Stimulated activated CD4-positive, alpha-beta T cell treated with anti-CD3 and anti-CD28 coated beads, Interleukin-15, amount 100 ng/mL, for 24 hours (primary cell): Measurements from ENCODE around the gene GABRR1.

Source experiments
- DNase-seq: peaks from one replicate; pipeline ENCODE4 v3.0.0-alpha.2; 2020

The GABRR1 gene

DNA sequence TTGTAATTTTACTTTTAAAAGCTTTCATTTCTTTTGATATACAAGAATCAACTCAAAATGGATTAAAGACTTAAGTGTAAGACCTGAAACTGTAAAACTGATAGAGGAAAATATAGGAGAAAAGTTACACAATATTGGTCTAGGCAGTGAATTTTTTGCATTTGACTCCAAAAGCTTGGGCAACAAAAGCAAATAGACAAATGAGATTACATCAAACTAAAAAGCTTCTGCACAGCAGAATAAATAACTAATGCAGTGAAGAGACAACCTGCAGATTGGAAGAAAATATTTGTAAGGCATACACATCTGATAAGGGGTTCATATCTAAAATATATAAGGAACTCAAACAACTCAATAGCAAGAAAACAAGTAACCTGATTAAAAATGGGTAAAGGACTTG lies 3.0 kb downstream of the GABRR1 start:
- no peak for DNase-seq

DNA sequence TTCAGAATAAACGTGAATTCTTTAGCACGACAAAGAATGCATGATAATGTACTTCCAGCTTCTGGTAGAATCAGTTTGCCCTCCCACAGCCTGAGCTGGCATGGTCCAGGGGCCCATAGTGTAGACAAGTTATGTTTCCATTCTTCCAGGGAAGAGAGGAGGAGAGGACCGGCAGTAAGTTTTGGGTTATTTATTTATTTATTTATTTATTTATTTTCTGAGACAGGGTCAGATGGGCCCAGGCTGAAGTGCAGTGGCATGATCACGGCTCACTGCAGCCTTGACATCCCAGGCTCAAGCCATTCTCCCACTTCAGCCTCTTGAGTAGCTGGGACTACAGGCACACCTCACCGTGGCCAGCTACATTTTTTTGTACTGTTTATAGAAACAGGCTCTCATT lies 4.7 kb downstream of the GABRR1 start:
- no peak for DNase-seq

DNA sequence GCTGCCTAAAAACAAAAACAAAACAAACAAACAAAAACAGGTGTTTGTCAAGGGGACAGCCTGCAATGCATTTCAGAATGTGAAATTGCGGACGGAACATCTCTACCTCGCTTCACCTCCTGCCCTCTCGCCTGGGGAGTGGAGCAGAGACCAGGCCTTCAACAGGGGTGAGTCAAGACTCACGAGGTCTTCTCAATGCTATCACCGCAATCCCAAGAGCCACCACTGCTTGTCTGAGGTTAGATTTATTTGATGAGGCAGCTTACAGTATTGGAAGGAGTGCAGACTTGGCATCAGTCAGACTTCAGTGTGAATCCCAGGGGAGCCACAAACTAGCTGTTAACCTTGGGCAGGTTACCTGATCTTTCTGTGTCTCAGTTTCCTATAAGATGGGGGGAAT lies 7.7 kb downstream of the GABRR1 start:
- no peak for DNase-seq

DNA sequence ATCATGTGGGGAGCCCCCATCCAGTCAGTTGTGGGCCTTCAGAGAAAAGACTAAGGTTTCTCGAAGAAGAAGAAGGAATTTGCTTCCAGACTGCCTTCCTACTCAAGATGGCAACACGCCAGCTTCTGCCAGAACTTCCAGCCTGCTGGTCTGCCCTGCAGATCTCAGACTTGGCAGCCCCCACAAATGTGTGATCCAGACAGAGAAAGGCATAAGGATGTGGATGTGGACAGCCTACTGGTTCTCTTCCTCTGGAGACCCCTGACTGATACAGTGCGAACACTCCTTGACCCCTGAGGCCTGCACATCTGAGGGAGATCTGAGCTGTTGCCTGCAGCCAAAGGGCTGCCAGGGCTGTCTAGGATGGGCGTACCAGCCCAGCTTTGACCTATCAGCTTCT lies 8.6 kb downstream of the GABRR1 start:
- no peak for DNase-seq

DNA sequence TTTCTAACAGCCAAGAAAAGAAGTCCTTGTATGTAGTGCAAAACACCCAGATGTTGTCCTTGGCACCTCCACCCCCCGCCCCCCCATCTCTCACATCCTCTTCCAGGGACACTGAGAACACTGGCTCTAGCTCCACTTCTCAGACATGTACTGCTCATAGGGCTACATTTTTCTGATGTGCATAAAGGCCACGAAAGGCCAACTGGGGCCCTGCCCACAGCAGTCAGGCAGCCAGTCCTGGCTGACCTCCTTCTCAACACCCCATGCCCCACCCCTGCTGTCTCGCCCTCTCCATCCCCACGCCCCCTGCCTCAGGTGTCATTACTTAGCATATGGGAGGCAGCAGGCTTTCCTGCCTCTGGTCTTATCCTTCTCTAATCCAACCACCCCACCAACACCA lies 11.3 kb downstream of the GABRR1 start:
- no peak for DNase-seq

DNA sequence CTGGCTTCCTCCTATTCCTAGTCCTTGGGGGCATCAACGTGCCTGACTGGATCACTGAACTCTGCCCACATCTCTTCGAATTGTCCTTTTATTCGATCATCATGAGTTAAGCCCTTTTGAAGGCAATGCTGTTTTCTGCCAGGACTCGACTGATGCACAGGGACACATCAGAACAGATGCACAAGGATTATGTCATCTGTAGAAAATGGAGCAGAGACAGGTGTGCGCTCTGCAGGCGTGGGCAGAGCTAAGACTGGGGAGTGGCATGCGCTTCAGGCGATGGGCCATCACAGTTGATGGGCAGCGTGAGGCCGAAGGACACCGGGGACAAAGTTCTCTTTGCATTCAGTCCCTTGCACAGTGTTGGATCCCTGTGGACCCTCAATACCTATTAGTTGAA lies 13.1 kb downstream of the GABRR1 start:
- no peak for DNase-seq

DNA sequence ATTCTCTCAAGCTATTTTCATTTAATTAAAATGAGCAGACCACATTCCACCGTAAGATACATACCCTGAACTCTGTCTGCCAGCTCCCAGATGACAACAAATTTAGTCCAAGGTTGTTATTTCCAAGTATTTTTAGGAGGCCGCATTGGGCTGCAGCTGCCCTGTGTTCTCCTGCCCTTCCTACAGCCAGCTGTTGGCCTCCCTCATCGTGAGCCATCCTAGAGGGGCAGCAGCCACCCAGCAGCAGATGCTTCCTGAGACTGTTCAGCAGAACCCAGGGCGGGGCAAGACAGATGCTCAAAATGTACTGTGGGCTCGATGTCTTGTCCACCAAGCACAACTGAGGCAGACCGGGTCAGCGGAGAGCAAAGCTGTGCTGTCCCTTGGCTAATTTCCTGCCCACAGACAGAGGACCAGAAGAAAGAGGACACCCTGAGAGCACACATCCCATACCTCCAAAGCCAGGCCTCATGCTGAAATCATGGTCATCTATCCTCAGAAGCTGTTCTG lies 16.4 kb downstream of the GABRR1 start:
- no peak for DNase-seq

GRCh38 chr6:89199579-89199978 lies 17.6 kb downstream of the GABRR1 start:
- no peak for DNase-seq

- DNase-seq, result no peak
Observed at GRCh38 chr6:89198235-89198634, 18.9 kb downstream of the GABRR1 start.

DNA sequence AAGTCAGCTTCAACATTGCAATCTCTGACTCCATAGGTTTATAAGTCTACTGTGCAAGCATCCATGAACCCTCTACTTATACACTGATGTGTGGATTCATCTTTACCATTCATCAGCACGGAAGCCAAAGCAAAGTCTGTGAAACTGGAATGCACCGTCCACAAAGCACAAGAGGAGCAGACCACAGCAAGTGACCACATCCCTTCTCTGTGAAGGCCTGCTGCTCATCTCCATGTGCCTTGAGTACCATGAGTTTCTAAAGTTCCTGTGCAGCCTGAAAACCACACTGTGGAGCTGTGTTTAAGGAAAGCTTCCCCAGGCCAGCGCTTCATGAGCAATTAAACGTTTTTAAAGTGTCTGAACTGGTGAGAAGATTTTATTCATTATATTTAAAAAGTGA lies 20.0 kb downstream of the GABRR1 start:
- no peak for DNase-seq

DNA sequence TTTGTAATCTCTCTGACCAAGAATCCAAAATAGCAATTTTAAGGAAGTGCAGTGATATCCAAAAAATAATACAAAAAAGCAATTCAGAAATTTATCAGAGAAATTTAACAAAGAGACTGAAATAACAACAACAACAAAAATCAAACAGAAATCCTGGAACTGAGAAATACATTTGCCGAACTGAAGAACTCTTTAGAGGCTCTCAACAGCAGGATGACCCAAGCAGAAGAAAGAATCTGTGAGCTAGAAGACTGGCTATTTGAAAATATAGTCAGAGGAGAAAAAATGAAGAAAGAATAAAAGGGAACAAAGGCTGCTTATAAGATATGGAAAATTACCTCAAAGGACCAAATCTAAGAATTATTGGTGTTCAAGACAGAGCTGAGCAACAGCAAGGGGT lies 22.6 kb downstream of the GABRR1 start:
- no peak for DNase-seq

DNA sequence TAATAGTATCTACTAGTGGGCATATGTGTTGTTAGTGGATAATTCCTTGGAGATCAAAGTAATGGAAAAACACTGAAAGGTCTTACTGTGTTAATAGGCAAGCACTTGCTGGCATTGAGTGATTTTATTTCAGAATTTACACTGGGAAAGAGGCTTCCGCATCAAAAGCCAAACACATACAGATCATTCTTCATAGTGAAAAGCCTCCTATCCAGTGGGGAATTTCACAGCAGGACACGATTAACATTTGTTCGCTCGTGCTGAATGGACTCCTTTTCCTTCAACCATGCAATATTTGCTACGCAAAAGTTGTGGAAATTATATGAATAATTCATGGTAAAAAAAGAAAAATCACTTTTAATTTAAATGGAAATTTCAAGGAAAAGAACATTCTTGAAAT lies 26.4 kb downstream of the GABRR1 start:
- DNase-seq, result no peak

GRCh38 chr6:89187504-89187903 lies 29.7 kb downstream of the GABRR1 start:
- no peak for DNase-seq

DNA sequence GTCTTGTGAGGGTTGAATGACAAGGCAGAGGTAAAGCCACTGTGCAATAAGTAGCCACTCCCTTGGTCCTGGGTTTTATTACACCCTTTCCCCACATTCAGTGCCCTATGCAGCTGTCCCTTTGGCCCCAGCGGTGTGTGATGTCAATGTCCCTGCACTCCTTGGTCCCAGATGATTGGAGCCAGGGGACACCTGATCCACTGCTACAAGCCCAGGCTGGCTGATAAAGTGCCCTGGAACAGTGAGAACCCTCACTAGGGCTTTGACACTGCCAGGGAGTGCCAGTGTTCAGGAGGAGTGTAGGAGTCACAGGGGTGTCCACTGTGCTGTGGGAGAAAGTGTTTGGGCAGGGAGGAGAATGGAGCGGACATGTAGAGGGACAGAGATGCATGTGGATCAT lies 30.4 kb downstream of the GABRR1 start:
- DNase-seq, result no peak

- DNase-seq, result no peak
Observed at GRCh38 chr6:89184344-89184743, 32.8 kb downstream of the GABRR1 start.

DNA sequence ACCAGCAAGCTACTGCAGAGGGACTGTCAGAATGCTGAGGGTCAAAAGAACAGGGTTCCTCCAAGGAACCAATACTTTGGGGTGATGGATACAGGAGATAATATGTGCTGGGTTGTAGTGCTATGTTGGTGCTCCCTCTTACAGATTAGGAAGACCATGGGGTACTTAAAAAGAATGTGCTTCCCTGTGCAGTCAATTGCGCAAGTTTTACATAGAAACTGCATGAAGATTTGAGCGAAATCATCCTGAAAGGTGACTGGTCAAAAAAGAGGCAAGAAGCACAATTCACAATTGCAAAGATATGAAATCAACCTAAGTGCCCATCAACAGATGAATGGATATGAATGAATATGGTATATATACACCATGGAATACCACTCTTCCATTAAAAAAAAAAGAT lies 33.9 kb downstream of the GABRR1 start:
- no peak for DNase-seq

DNA sequence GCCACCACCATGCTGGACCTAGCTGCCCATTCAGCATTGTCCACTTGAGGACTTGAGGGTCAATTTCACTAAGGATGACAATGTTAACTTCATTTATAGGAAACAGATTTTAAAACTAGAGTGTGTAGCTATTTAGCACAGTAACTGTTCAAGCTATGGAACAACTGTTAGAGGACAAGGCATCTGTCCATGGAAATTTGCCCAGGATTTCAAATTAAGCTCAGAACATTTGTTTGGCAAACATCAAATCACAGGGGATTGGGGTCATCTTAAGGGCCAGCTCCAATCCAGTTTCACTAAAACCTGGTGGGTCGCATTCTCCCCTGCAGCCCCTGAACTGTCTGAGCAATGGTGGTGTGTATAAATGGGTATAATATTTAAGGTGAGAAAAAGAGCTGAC lies 36.2 kb downstream of the GABRR1 start:
- no peak for DNase-seq

DNA sequence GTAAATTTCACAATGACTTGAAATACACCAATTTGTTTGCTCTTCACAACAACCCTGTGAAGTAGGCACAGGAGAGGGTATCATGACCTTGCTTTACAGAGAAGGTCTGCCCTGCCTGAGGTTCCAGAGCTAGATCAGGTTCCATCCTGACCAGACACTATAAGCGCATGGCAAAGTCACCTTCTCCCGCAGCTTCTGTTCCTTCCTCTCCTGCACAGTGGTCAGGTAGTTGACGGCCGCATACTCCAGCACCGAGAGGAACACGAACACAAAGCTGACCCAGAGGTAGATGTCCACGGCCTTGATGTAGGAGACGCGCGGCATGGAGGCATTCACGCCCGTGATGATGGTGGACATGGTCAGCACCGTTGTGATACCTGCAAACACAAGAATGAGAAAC lies 37.0 kb downstream of the GABRR1 start:
- DNase-seq, result no peak

DNA sequence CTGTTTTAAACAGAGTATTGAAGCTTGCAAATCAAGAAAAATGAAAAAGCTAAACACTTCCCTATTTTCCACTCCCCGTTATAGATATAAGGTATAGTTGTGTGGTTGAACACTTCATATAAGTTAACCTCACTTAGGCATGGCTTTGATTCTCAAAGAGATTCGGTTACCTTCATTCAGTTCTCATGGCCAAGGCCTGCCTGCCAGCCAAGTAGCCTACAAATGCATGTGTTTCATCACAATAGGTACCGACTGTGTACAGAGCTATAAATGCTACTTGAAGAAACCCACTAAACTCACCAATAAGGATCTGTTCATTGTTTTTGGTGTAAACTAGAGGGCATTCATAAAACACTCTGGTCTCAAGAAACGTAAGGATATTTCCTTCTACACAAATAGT lies 43.5 kb downstream of the GABRR1 start:
- no peak for DNase-seq

- no peak for DNase-seq
Observed at GRCh38 chr6:89172131-89172530, 45.0 kb downstream of the GABRR1 start.

DNA sequence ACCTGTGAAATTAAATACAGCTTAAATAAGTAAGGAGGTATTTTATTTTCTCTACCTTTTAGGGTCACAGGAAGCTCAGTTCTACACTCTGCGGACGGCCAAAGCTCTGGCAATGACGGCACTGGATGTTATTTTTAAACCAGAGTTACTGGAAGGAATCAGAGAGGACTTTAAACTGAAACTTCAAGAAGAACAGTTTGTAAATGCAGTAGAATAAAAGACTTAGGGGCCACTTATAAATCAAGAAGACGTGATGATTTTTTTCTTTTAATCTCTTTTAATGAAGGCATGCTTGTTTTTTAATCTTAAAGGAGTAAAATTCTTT lies 55.1 kb downstream of the GABRR1 start:
- DNase-seq, result no peak

DNA sequence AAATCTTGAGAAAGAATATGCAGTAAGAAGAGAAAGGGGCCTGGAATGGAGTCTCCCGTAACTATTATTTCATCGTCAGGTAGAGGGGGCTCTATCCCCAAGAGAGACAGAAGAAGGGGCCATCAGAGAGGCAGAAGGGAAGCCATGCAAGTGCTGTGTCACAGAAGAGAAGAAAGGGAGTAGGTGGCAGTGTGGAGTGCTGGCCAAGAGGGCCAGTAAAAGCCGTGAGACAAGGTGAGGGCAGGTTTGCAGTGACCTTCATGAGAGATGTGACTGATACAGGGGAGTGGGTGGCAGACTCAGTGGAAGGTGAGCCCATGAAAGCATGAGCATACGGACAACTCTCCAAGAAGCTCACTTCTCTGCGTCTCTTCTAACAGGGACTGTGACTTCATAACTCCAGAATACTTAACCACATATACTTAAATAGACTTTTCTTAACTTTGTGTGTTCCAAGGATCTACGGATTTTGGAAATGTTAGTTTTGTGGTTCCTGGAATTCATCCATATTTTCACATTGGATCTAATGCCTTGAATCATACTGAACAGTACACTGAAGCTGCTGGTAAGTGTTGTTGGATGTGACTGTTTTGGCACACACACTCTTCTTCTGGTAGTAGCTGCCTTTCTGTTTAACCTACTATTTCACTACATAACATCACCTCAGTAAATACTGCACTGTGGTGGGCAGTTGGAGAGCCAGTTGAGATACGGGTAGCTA lies 55.7 kb downstream of the GABRR1 start:
- no peak for DNase-seq

DNA sequence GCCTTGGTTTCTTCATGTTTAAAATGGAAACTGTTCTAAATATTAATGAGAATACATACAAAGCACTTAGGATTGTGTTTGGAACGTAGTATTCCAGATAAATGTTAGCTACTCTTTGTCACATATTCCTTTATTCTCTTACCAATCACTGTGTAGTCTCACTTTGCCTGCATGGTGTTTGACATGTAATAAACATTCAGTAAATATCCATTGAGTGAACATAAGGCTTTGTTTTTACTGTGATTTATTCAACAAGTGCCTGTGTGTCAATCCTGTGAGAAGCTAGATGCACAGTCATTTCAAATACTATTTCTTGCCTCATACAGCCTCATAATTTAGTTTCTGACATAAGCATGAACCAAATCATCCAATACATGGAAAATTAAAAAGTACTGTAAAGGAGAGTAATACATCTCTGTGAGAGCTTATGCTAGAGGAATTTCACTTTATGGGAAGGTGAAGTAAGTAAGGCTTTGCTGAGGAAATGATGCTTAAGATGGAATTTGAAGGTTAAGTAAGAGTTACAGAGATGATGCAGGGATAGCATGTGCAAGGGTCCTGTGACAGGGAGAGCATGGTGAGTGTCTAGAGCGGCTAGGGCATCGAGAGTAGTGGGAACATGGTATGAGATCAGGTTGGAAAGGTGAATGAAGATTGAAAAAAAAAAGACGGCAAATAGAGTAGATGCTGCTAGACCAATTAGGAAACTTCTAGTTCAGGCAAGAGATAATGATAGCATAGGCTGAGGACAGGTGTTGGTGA lies 56.6 kb downstream of the GABRR1 start:
- no peak for DNase-seq

DNA sequence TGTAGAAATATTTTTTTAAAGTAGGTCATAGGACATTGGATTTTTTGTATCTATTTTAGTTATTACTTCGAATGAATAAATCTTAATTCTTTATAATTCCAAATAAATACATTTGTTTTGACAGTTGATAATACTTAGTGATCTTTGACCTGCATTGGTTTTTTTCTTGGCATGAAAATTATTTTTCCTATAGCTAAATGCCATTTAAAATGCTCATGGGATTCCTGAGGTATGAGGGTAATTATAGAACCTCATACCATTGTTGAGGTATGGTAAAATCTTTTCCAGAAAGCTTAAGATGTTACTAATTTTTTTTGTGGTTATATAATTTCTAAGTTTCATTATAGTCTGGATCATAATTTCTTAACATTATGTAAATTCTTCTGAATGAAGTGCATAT lies 63.0 kb downstream of the GABRR1 start:
- DNase-seq, result no peak
